ENCODE measurements around the gene OR8B8.
"Not testable (repeated sequence)": the region's sequence is repeated elsewhere in the genome, so short reads cannot be mapped to it uniquely, and the experiment has no call there.

OR8B8 gene

GRCh38 chr11:124445646-124446150 is at the start of gene OR8B8:
Gene OR8B8, minus strand, starts transcription at chr11:124445696. Its CDS starts 4,611 bp downstream, at chr11:124441085.
- no peak for DNase-seq

GRCh38 chr11:124493016-124493655 is 47.6 kb upstream of the OR8B8 start:
- DNase-seq = no peak

GRCh38 chr11:124483422-124483821 is 37.9 kb upstream of the OR8B8 start:
- DNase-seq = no peak

- no peak for DNase-seq
These were observed 37.1 kb upstream of the OR8B8 start for GRCh38 chr11:124482362-124483147.

- DNase-seq = peak; percentile 12
These were observed 36.1 kb upstream of the OR8B8 start for GRCh38 chr11:124481365-124482323.

GRCh38 chr11:124479561-124479960 is 34.1 kb upstream of the OR8B8 start:
- no peak for DNase-seq

- DNase-seq = no peak
These were observed 29.8 kb upstream of the OR8B8 start for GRCh38 chr11:124475265-124475664.

GRCh38 chr11:124474779-124475178 is 29.3 kb upstream of the OR8B8 start:
- no peak for DNase-seq

- DNase-seq = no peak
These were observed 28.6 kb upstream of the OR8B8 start for GRCh38 chr11:124474079-124474478.

- DNase-seq = no peak
These were observed 28.0 kb upstream of the OR8B8 start for GRCh38 chr11:124473476-124473875.

GRCh38 chr11:124470561-124471227 is 25.2 kb upstream of the OR8B8 start:
- no peak for DNase-seq

- DNase-seq = no peak
These were observed 22.0 kb upstream of the OR8B8 start for GRCh38 chr11:124467381-124467927.

GRCh38 chr11:124465368-124465767 is 19.9 kb upstream of the OR8B8 start:
- no peak for DNase-seq

- no peak for DNase-seq
These were observed 18.5 kb upstream of the OR8B8 start for GRCh38 chr11:124463990-124464389.

GRCh38 chr11:124463324-124463723 is 17.8 kb upstream of the OR8B8 start:
- no peak for DNase-seq

GRCh38 chr11:124460459-124460858 is 15.0 kb upstream of the OR8B8 start:
- no peak for DNase-seq

- not testable (repeated sequence) for DNase-seq
These were observed 13.9 kb upstream of the OR8B8 start for GRCh38 chr11:124459379-124459778.

- DNase-seq = no peak
These were observed 9.1 kb upstream of the OR8B8 start for GRCh38 chr11:124454552-124454951.

- no peak for DNase-seq
These were observed 1.4 kb upstream of the OR8B8 start for GRCh38 chr11:124446916-124447315.

GRCh38 chr11:124442847-124443246 is 2.6 kb downstream of the OR8B8 start:
- DNase-seq = no peak

GRCh38 chr11:124442442-124442841 is 3.1 kb downstream of the OR8B8 start:
- no peak for DNase-seq

GRCh38 chr11:124441519-124441918 is 4.0 kb downstream of the OR8B8 start:
- DNase-seq = no peak

Measured in NCI-H226 (cell line).